HG02938 (cell line): ENCODE results near the gene FBF1.
"Not testable (repeated sequence)": the region's sequence is repeated elsewhere in the genome, so short reads cannot be mapped to it uniquely, and the experiment has no call there.

Source experiments
- ATAC-seq: cut with Tn5 transposase; IDR thresholded peaks from one replicate; pipeline ENCODE4 v1.9.1; 2021; ENCODE audit warnings: mild to moderate bottlenecking, moderate library complexity; ENCODE audit not compliant: unreplicated experiment

FBF1 gene

GRCh38 chr17:75897160-75898019 lies 43.5 kb downstream of the FBF1 start:
- no peak for ATAC-seq

- peak; percentile 54 for ATAC-seq
Measured at GRCh38 chr17:75896415-75897159, 44.3 kb downstream of the FBF1 start, which contains the start of gene TRIM65. TSS of gene TRIM65 (minus strand) at chr17:75896951. CDS start at chr17:75896937, 14 bp downstream.

- no peak for ATAC-seq
Measured at GRCh38 chr17:75895370-75896155, 45.3 kb downstream of the FBF1 start.

GRCh38 chr17:75894049-75894733 lies 46.7 kb downstream of the FBF1 start:
- no peak for ATAC-seq

GRCh38 chr17:75893305-75894048 lies 47.4 kb downstream of the FBF1 start:
- ATAC-seq, result no peak

- ATAC-seq, result no peak
Measured at GRCh38 chr17:75892556-75893224, 48.2 kb downstream of the FBF1 start.

GRCh38 chr17:75891605-75892555 lies 49.0 kb downstream of the FBF1 start:
- ATAC-seq, result no peak

GRCh38 chr17:75891022-75891604 lies 49.7 kb downstream of the FBF1 start:
- no peak for ATAC-seq

GRCh38 chr17:75889454-75889853 lies 51.4 kb downstream of the FBF1 start:
- ATAC-seq, result no peak

- ATAC-seq, result no peak
Measured at GRCh38 chr17:75888484-75888883, 52.4 kb downstream of the FBF1 start.

GRCh38 chr17:75885860-75886259 lies 55.0 kb downstream of the FBF1 start:
- not testable (repeated sequence) for ATAC-seq

GRCh38 chr17:75885431-75885830 lies 55.4 kb downstream of the FBF1 start:
- ATAC-seq, result no peak

GRCh38 chr17:75881678-75882454 lies 59.0 kb downstream of the FBF1 start:
- no peak for ATAC-seq

- ATAC-seq, result no peak
Measured at GRCh38 chr17:75880266-75880665, 60.6 kb downstream of the FBF1 start.

- ATAC-seq, result no peak
Measured at GRCh38 chr17:75878174-75878998, 62.5 kb downstream of the FBF1 start, which contains the start of gene TRIM47. TSS of gene TRIM47 (minus strand) at chr17:75878581. CDS start at chr17:75878548, 33 bp downstream.

- no peak for ATAC-seq
Measured at GRCh38 chr17:75877752-75878173, 63.1 kb downstream of the FBF1 start.
